NCI-H526 (cell line): Measurements from ENCODE around the gene LRRC57.
"Not testable (repeated sequence)": the region's sequence is repeated elsewhere in the genome, so short reads cannot be mapped to it uniquely, and the experiment has no call there.

Source experiments
- DNase-seq, 2 experiments: peaks; one replicate each; lab custom pipeline; 2025; lab: John Stamatoyannopoulos, UW

LRRC57 gene

GRCh38 chr15:42548249-42549031 lies at the start of gene LRRC57, which contains the start of gene HAUS2:
Gene LRRC57 (minus strand): TSS chr15:42548793. CDS start chr15:42548434, 359 bp downstream.
Gene HAUS2 (plus strand): TSS chr15:42548838. CDS start chr15:42548873, 35 bp downstream.
- peak; percentile 82 to 96 for DNase-seq

DNA sequence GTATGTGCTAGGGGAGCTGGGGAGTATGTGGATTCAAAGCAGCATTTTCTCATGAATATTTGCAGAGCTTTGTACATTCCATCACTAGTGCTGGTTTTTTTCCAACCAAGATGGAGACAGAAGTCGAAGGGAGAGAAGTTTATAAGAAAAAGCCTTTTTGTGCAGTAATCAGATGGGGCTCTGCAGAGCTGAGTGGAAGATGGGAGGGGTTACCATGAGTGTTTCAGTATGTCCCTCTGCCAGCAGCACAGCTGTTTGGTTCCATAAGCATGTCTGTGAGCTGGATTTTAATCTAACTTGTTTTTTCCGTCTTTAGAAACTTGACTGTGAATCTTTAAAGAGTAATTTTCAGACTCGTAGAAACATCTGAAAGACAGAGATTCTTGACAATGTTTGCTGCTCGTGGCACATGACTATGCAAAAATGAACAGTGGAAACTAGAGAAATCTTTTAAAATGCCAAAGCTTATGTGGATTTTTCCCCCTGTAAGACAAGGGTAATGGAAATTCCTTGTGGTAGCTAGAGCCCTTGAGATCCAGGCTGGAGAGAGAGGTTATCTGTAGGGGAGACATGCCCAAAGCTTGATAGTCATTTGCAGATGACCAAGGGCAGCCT lies 47.1 kb upstream of the LRRC57 start:
- no peak for DNase-seq

DNA sequence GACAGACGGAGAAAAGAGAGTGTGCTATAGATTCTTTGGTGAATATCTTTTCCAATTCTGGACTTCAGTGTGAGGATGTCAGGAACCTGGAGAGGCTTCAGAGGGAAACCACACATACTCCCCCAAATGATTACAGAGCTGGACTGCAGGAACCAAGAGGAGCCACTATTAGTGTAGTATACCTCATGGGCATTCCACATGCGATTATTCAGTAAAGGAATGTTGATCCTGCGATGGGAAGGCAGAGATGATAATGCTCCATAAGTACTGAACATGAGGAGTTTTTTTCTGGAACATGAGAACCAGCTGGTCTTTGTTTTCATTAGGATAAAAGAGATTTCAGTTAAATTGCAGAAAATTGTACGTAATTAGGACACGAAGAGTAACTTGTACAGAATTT lies 45.5 kb upstream of the LRRC57 start:
- no peak for DNase-seq

DNA sequence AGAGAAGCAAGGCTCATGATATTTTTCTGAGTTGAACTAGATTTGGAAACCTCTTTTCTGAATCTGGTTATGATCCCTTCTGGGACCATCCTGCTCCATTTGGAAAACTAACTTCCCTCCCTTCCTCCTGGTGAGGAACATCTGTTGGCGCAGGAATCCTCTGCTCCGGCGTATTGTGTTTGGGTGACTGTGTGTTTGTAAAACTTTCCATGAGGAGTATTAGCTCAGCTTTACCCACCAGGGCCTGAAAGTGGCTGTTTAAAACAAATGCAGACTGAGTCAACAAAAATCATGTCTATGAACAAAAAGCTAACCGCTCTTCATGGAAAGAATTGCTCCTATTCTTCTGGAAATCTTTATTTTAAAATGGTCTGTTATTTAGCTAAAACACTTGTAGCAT lies 44.5 kb upstream of the LRRC57 start:
- no peak for DNase-seq

- no peak for DNase-seq
Measured at GRCh38 chr15:42592716-42593115, 44.1 kb upstream of the LRRC57 start.

- peak in 1 of 2 experiments; percentile 31 for DNase-seq
Measured at GRCh38 chr15:42591238-42591934, 42.8 kb upstream of the LRRC57 start.

DNA sequence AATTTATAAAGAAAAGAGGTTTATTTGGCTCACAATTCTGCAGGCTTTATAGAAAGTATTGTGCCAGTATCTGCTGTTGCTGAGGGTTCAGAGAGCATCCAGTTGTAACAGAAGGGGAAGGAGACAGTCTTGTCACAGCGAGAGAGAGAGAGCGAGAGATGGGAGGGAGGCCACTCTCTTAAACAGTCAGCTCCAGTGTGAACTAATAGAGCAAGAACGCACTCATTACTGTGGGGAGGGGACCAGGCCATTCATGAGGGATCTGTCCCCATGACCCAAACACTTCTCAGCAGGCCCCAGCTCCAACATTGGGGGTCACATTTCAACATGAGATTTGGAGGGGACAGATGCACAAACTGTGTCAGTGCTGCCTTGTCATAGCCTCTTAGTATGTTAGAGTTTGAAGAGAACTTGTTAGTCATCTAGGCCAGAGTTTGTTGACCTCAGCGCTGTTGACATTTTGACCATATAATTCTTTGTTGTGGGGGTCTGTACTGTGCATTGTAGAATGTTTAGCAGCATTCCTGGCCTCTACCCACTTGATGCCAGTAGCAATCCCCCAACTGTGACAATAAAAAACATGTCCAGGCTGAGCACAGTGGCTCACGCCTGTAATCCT lies 42.1 kb upstream of the LRRC57 start:
- DNase-seq, result no peak

- DNase-seq, result no peak
Measured at GRCh38 chr15:42584031-42584765, 35.6 kb upstream of the LRRC57 start.

- no peak for DNase-seq
Measured at GRCh38 chr15:42582569-42583375, 34.2 kb upstream of the LRRC57 start.

DNA sequence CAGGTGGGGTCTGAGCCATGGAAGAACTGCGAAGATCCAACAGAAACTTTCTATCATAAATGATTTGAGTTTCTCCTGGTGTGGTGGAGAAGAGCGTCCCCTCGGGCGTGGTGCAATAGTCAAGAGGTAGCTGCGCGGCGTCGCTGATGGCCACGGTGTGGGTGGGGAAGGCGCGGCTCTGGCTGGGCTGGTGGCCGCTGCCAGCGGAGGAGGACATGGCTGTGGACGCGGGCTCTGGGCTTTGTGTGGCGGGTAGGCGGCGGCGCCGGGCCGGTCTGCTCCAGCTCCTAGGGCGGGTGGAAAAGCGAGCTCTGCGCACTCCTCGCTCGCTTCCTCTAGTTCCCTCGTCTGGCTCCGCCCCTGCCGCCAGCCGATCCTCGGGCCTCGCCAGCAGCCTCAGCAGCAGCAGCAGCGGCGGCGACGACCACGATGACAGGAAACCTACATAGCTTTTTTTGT lies 32.7 kb upstream of the LRRC57 start:
- DNase-seq, result peak; percentile 75 to 96

DNA sequence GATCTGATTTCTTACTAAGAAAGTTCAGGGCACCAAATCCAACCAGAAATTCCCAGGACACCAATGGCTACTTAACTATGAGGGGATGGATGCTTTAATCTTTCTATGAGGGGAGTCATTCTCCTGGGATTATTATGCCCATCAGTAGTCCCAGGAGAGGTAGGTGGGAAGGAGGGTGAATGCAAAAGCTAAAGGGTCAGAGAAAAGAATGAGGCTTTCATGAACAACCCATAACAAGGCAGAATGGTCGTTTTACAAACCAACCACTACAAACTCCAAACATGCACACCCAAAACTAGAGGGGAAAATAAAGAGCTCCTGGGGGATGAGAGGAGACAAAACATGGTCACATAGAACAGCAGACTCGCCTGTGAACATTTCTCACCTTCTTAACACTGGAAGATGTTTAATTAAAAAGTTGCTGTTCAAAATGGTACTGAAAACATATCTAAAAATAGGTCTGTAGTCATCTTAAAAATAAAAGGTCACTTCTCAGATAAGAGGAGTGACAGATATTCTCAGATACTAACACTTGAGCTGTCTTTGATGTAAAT lies 30.5 kb upstream of the LRRC57 start:
- no peak for DNase-seq

GRCh38 chr15:42577514-42578031 lies 29.0 kb upstream of the LRRC57 start:
- peak in 1 of 2 experiments; percentile 1 for DNase-seq

DNA sequence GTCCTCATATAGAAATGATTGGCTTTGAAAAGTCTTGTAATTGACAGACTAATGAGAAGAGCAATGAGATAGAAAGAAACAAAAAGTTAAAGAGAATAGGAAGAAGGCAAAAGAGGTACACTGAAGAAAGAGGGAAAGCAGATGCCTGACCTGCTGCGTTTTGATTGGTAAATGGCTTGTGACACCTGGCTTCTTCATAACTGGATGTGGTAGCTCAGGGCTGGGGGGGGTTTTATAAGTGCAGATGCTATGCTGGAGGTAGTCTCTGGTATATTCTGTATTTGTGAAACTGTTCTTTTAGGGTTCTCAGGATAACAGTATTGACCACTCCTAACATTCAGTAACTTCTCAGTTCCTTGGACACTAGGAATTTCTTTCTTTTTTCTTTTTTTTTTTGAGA lies 28.2 kb upstream of the LRRC57 start:
- DNase-seq, result no peak

GRCh38 chr15:42576040-42576594 lies 27.5 kb upstream of the LRRC57 start:
- no peak for DNase-seq

GRCh38 chr15:42575188-42576039 lies 26.8 kb upstream of the LRRC57 start, which contains the start of gene STARD9:
Gene STARD9 (plus strand): TSS chr15:42575606. CDS start chr15:42575716, 110 bp downstream.
- peak; percentile 96 to 99 for DNase-seq

DNA sequence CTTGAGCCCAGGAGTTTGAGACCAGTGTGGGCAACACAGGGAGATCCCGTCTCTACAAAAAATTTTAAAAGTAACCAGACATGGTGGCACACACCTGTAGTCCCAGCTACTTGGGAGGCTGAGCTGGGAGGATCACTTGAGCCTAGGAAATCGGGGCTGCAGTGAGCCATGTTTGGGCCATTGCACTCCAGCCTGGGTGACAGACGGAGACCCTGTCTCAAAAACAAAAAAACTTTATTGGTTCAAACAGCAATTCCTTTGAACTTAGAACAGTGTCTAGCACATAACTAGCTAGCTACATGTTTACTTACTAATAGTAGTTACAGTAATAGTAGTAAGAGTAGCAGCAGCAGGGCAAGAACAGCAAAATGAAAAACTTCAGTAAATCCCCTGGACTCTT lies 10.1 kb upstream of the LRRC57 start:
- no peak for DNase-seq

DNA sequence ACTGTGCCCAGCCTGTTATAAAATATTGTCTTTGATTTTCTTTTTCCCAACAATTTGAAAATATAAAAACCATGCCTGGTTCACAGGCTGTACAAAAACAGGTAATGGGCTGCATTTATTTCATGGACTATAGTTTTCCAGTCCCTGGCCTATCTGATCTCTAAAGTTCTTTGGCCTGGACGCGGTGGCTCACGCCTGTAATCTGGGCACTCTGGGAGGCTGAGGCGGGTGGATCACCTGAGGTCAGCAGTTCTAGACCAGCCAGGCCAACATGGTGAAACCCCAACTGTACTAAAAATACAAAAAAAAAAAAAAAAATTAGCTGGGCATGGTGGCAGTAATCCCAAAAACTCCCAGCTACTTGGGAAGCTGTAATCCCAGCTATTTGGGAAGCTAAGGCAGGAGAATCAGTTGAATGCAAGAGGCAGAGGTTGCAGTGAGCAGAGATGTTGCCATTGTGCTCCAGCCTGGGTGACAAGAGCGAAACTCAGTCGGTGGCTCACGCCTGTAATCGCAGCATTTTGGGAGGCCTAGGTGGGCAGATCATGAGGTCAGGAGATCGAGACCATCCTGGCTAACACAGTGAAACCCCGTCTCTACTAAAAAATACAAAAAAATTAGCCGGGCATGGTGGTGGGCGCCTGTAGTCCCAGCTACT lies 8.1 kb upstream of the LRRC57 start:
- DNase-seq, result not testable (repeated sequence)

- DNase-seq, result no peak
Measured at GRCh38 chr15:42553554-42553953, 5.0 kb upstream of the LRRC57 start.
